Mononuclear cell (primary cell): ENCODE measurements around the gene NCOA1. TPM values are rescaled to one million over a fixed set of nuclear protein-coding genes. Genes with fewer than 3 reads are reported as not detected.

Source experiments
- H3K27me3 ChIP-seq: 2 replicates; pipeline ENCODE4 v1.6.0; 2011; ENCODE audit warnings: low read length, control low read depth; ENCODE audit not compliant: insufficient read depth
- H3K4me1 ChIP-seq: 2 replicates; pipeline ENCODE4 v1.5.1; 2011; ENCODE audit warnings: mild to moderate bottlenecking, low read length, control low read depth; ENCODE audit not compliant: insufficient read depth
- H3K4me3 ChIP-seq: 2 replicates; pipeline ENCODE4 v1.5.1; 2011; ENCODE audit warnings: mild to moderate bottlenecking, low read length, moderate library complexity
- H3K9me3 ChIP-seq: 2 replicates; pipeline ENCODE4 v1.5.1; 2011; ENCODE audit warnings: low read depth, mild to moderate bottlenecking, control low read depth, low read length
- total RNA-seq: library from RNA; depleted of rRNA; stranded (reverse); fragments of >200 nt; gene quantifications from one replicate; pipeline ENCODE4 v1.2.3, GENCODE V29; 2012

The NCOA1 gene
- total RNA-seq, result 53.2 TPM

- no peaks in the 10 kb centered on the region for H3K27me3 ChIP-seq
- peaks cover 44% of the 10 kb centered on the region for H3K4me1 ChIP-seq
- H3K4me3 ChIP-seq, result peak within 1 kb of the TSS; percentile 69
- no peaks in the 10 kb centered on the region for H3K9me3 ChIP-seq
Observed at GRCh38 chr2:24490690-24491541, at the start of gene NCOA1. TSS of gene NCOA1 (plus strand) at chr2:24491254. CDS start at chr2:24658678, 167,424 bp downstream.

GRCh38 chr2:24448797-24449196 lies 42.3 kb upstream of the NCOA1 start:
- Histone ChIP-seq H3K4me1 (peaks cover 34% of the 10 kb centered on the region), H3K27me3 (no peaks in the 10 kb centered on the region), H3K4me3 (no peak overlapping the region), H3K9me3 (no peaks in the 10 kb centered on the region)

- H3K9me3 ChIP-seq, result no peaks in the 10 kb centered on the region
- no peaks in the 10 kb centered on the region for H3K27me3 ChIP-seq
- H3K4me1 ChIP-seq, result peaks cover 39% of the 10 kb centered on the region
- no peak overlapping the region for H3K4me3 ChIP-seq
Observed at GRCh38 chr2:24449344-24449743, 41.7 kb upstream of the NCOA1 start.

GRCh38 chr2:24451805-24452501 lies 39.1 kb upstream of the NCOA1 start:
- Histone ChIP-seq H3K4me1 (peaks cover 51% of the 10 kb centered on the region), H3K27me3 (no peaks in the 10 kb centered on the region), H3K4me3 (no peak overlapping the region), H3K9me3 (no peaks in the 10 kb centered on the region)

- Histone ChIP-seq H3K9me3 (no peaks in the 10 kb centered on the region), H3K4me3 (no peak overlapping the region), H3K4me1 (peaks cover 57% of the 10 kb centered on the region), H3K27me3 (no peaks in the 10 kb centered on the region)
Observed at GRCh38 chr2:24452502-24452885, 38.6 kb upstream of the NCOA1 start.

GRCh38 chr2:24453379-24454073 lies 37.5 kb upstream of the NCOA1 start:
- Histone ChIP-seq H3K4me3 (no peak overlapping the region), H3K9me3 (no peaks in the 10 kb centered on the region), H3K4me1 (peaks cover 53% of the 10 kb centered on the region), H3K27me3 (no peaks in the 10 kb centered on the region)

GRCh38 chr2:24454294-24454693 lies 36.8 kb upstream of the NCOA1 start:
- no peaks in the 10 kb centered on the region for H3K27me3 ChIP-seq
- H3K4me1 ChIP-seq, result peaks cover 45% of the 10 kb centered on the region
- H3K9me3 ChIP-seq, result no peaks in the 10 kb centered on the region

GRCh38 chr2:24456599-24457556 lies 34.2 kb upstream of the NCOA1 start:
- Histone ChIP-seq H3K4me3 (no peak overlapping the region), H3K27me3 (no peaks in the 10 kb centered on the region), H3K4me1 (peaks cover 40% of the 10 kb centered on the region), H3K9me3 (no peaks in the 10 kb centered on the region)

More at GRCh38 chr2:24454294-24454693, 36.8 kb upstream of the NCOA1 start:
- H3K4me3 ChIP-seq, result no peak overlapping the region

GRCh38 chr2:24457696-24458386 lies 33.2 kb upstream of the NCOA1 start:
- no peaks in the 10 kb centered on the region for H3K27me3 ChIP-seq
- peaks cover 40% of the 10 kb centered on the region for H3K4me1 ChIP-seq
- H3K4me3 ChIP-seq, result no peak overlapping the region
- no peaks in the 10 kb centered on the region for H3K9me3 ChIP-seq

- H3K27me3 ChIP-seq, result no peaks in the 10 kb centered on the region
- H3K9me3 ChIP-seq, result no peaks in the 10 kb centered on the region
- peaks cover 26% of the 10 kb centered on the region for H3K4me1 ChIP-seq
- H3K4me3 ChIP-seq, result no peak overlapping the region
Observed at GRCh38 chr2:24459224-24460161, 31.6 kb upstream of the NCOA1 start.

GRCh38 chr2:24461685-24462084 lies 29.4 kb upstream of the NCOA1 start:
- Histone ChIP-seq H3K27me3 (no peaks in the 10 kb centered on the region), H3K4me3 (no peak overlapping the region), H3K9me3 (no peaks in the 10 kb centered on the region), H3K4me1 (peaks cover 19% of the 10 kb centered on the region)

- Histone ChIP-seq H3K4me3 (no peak overlapping the region), H3K27me3 (no peaks in the 10 kb centered on the region), H3K4me1 (peaks cover 11% of the 10 kb centered on the region), H3K9me3 (no peaks in the 10 kb centered on the region)
Observed at GRCh38 chr2:24463271-24463670, 27.8 kb upstream of the NCOA1 start.
